ENCODE measurements around the gene COX19.

Gene COX19

DNA sequence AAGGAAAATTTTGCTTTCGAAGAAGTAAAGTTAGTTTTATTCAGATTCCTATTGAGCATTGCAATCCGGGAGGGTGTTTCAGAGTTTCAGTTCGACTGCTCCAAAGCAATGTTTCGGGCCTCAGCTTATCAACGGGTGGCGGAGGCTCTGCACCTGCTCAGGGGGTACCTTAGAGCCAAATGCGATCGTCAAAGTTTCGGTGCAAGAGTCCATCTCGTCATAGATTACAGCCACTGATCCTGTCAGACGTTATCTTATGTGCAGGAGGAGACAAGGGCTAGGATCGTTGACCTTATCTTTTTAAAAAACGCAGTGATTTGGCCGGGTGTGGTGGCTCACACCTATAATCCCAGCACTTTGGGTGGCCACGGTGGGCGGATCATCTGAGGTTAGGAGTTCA lies 3.8 kb upstream of the COX19 start:
- no peak for DNase-seq (ENCODE audit: low read depth in 2 of 2, low spot score in 1 of 2)

DNA sequence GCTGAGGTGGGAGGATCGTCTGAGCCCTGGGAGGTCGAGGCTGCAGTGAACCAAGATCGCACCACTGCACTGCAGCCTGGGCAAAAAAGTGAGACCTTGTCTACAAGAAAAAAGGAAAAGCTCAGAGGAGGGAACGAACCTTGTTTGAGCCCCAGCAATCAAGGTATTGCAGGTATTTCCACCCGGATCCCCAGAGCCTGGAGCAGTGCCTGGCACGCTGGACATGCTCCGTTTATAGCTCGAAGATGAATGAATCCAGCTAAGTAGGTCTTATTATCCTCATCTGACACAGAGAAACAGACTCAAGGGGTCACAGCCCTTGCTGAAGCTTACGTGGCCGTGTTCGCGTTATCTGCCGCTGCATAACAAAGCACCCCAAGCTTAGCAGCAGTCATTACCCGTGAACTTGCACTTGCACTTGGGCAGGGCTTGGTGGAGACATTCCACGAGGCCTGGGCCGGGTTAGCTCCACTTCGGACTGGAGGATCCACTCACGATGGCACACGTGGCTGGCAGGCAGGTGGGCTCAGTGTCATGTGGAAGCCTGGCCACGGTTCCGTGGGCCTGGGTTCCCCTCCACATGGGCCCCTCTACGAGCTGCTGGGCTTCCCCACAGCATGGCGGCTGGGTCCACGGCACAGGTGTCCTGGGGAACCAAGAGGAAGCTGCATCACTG lies 3.2 kb upstream of the COX19 start:
- DNase-seq (ENCODE audit: low read depth in 2 of 2, low spot score in 1 of 2): no peak

DNA sequence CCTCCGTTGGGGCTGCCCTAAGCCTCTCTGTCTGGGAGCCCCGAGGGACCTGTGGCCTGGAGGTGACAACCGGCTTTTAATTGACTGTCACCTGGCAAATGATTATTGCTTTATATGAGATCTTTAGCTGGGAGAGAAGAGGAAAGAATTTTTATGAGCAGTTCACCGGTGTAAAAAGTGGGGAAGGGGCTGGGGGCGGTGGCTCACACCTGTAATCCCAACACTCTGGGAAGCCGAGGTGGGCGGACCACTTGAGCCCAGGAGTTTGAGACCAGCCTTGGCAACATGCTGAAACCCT lies 2.6 kb upstream of the COX19 start:
- no peak for DNase-seq (ENCODE audit: low read depth in 2 of 2, low spot score in 1 of 2)

DNA sequence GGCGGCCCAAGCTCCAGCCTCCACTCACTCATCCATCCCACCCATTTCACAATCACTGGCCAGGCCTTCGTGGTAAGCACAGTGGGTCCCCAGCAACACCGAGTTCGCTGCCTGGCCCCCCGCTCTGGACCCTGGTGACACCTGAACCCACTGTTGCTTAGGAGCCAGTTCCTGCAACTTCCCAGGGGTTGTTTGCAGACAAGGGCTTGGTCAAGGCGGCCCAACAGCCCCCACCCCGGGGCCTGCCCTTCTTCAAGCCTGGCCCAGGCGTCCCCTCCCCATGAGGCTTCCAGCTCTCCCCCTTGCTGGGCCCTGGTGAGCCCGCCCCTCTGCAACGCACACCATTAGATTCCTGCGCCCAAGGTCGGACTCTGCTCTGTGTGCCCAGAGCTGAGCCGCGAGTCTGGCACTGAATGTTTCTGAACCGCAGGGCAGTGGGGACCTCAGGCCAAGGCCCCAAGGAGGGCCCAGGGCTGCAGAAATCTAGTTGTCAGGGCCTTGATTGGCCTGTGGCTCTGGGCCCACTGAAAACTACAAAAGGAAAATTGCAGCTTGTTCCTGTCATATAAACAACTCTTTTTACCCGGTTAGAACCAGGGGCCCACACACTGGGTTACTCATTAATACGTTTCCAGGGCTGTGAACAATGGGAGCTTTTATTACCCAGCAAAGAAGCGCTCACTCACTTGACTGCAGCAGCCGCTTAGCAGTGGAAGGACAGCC lies 2.1 kb upstream of the COX19 start:
- DNase-seq (ENCODE audit: low read depth in 2 of 2, low spot score in 1 of 2): no peak

DNA sequence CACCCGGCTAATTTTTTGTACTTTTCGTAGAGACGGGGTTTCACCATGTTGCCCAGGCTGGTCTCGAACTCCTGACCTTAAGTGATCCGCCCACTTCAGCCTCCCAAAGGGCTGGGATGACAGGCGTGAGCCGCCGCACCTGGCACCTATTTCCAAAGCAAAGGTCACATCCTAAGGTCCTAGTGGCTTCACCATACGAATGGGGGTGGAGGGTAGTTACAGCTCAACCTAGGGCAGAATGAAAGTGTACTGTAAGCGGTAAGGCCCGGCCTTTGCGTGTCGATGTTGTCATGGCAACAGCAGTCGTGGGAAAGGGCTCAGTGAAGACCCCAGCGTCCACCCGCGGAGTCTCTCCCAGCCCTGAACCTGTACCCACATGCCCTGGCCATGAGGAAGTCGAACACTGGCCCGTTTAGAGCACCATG lies 1.6 kb upstream of the COX19 start:
- no peak for DNase-seq (ENCODE audit: low read depth in 2 of 2, low spot score in 1 of 2)

DNA sequence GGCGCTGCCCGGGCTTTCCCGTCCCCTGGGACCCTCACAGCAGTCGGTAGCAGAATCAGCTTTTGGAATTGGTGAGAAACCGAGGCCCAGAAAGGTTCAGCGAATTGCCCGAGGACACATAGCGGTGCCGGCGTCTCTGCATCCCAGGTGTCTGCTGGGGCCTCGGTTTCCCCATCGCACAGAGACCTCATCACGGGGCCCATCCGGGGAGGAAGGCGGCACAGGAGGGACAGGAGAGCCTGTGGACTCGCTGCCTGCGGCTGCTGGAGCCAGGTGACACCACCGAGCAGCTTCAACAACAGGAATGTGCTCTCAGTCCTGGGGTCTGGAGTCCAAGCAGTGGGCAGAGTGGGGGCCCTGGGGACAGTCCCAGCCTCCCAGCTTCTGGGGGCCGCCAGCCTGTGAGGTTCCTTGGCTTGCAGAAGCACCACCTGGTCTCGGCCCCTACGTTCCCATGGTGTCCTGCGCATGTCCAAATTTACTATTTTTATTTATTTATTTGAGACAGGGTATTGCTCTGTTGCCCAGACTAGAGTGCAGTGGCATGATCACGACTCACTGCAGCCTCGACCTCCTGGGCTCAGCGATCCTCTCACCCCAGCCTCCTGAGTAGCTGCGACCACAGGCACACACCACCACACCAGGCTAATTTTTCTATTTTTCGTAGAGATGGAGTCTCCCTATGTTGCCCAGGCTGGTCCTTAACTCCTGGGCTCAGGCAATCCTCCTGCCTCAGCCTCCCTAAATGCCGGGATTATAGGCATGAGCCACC lies 539 bp upstream of the COX19 start:
- DNase-seq (ENCODE audit: low read depth in 2 of 2, low spot score in 1 of 2): no peak

DNA sequence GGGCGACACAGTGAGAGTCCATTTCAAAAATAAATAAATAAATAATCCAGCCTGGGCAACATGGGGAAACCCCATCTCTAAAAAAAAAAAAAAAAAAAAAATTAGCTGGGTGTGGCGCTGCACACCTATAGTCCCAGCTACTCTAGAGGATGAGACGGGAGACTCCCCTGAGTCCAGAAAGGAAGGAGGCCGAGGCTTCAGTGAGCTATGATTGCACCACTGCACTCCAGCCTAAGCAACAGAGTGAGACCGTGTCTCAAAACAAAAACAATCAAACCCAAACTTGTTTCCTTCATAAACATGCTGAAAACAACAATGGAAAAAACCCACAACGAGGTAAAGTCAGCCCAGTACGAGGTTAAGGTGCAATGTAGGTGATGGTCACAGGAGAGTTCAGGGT lies 1.2 kb downstream of the COX19 start:
- no peak for DNase-seq (ENCODE audit: low read depth in 2 of 2, low spot score in 1 of 2)

DNA sequence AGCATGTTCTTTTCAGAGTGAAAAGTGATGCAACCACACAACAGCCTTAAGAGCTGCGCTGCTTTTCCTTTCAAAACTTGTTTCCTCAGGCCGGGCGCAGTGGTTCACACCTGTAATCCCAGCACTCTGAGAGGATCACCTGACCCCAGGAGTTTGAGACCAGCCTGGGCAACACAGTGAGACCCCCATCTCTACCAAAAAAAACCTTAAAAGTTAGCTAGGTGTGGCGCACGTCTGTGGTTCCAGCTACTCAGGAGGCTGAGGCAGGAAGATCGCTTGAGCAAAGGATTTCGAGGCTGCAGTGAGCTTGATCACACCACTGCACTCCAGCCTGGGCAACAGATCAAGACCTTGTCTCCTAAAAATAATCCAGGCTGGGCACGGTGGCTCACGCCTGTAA lies 2.0 kb downstream of the COX19 start:
- DNase-seq (ENCODE audit: low read depth in 2 of 2, low spot score in 1 of 2): no peak

DNA sequence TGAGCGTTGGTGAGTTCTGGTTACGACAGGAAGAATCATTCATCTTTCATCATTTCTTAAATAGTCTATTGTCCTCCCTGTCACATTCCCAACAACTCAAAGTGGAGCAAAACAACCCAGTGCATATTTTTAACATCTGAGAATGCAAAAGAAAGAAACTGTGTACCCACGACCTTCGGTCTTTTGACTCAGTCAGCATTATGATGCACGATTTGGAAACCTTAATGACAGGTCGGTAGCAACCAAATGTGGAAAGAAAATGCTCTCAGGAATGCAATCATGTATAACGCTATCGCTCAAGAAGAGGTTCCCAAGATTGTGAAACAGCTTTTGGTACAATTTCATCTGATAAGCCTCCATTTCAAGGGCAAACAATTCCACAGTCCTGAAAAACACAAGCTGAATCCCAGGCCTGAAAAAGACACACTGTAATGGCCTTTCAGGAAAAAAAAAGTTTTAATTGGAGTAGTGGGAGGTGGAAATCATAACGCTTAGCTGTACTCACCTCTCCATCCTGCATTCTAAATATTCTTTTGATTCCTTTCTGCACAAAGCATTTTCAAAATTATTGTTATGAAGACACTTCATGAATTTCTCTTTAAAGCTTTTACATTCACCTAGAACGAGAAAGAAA lies 2.6 kb downstream of the COX19 start:
- no peak for DNase-seq (ENCODE audit: low read depth in 2 of 2, low spot score in 1 of 2)

DNA sequence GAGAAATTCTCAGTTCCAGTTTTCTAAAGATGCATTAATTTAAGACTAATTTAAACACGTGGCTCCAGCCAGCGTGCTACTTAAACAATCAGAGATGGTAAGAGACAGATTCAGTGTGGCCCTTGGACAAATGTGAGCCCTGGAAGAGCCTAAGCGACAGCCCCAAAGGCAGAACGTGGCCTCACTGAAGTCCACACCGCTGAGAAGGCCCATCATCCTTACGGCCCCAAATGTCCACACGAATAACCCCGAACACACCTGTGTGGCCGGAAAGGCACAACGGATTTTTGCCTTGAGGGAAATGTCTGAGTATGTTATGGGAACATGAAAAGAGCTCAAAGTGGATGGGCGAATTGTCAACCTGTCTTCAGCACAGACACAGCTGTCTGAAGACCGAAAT lies 3.2 kb downstream of the COX19 start:
- no peak for DNase-seq (ENCODE audit: low read depth in 2 of 2, low spot score in 1 of 2)

DNA sequence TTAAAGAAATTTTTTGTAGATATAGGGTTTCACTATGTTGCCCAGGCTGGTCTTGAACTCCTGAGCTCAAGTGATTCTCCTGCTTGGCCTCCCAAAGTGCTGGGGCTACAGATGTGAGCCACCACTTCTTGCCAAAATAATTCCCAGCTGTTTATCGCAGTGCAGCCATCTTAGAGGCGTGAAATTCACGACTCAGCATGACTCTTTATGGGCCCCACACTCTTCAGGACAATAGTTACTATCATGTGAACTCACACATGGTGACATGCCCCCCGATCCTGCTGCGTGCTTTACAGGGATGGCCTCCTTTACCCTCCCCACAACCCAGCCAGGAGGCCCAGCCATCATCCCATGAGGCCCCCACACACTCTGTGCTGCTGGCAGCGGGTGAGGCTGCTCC lies 4.6 kb downstream of the COX19 start:
- no peak for DNase-seq (ENCODE audit: low read depth in 2 of 2, low spot score in 1 of 2)

DNA sequence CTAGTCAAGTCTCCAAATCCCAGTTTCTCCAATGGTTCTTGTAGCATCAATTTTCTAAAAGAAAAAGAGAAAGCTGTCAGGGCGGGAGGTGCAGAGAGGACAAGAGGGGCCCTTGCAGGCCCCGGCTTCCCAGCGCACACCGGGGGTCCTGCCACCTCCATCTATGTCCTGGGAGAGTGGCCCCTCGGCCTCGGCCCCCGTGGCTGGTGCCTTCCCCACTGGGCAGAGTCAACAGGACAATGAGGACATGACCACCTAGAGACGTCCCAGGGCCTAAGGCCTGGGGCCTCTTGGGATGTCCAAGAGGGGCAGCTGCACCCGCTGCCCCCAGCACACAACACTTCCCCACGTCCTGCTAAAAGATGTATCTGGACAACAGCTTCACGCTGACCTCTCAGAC lies 5.9 kb downstream of the COX19 start:
- no peak for DNase-seq (ENCODE audit: low read depth in 2 of 2, low spot score in 1 of 2)

DNA sequence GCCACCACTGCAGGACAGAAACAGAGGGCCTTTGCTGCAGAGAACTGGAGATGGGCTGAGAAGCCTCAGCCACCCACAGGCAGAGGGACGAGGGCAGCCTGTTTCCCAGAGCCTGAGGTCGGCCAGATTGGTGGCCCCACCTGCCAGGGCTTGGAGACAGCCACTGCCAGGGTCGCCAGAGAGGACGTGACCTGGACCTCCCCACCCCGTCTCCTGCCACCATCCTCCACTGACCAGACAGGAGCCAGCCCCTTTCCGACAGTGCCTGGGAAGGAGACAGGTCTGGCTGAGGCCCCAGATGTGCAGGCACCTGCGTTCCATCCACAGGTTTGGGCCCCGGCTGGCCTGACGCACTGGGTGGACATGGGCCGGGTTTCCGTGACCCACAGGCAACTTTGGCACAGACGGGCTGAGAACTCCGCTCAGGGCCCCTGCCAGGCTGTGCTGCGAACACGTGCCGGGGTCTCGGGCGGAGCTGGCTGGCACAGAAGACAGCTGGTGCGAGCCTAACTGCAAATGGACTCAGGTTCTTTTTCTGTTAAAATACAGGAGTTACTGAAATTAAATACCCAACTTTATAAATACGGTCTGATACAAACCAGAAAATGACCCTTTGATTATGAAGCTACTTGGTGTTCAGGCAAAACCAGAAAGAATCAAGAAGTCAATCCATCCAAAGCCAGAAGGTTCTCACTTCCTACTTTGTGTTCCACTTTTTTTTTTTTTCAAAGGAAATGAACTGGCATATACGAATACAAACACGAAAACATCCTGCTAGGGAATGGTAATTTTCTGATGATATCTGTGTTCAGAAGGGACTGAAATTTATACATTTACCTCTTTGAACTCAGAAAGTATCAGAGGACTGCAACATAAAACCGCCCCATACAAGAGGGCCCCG lies 6.9 kb downstream of the COX19 start:
- DNase-seq (ENCODE audit: low read depth in 2 of 2, low spot score in 1 of 2): no peak

DNA sequence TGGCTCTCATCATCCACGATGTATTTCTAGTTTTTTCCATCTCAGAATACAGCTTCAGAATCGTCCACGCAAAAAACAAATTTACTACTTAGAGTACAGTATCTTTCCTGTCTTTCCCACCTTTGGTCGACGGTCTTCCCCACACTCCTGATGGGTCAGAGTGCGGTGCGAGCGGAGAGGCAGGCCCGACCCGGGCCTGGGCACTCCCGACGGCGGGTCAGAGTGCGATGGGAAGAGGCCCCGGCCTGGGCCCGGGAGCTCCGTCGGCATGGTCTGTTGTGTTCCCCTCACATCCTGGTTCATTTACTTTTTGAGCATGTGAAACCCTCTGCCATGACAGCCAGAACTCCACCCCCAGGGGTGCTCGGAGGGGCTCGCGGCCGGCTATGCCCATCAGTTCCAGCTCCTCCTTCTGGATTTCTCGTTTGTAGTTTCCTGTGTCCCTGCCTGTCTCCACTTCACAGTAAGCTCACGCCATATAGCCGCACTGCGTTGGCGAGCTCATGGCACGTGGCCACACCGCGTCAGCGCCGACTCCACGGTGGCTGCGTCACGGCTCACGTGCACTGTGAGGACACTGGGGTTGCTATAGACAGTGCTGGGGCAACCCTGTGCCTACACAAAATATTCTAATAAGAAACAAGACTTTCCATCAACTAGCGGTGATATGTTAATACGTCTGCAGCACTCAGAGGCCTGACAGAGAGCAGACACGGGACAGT lies 7.8 kb downstream of the COX19 start:
- no peak for DNase-seq (ENCODE audit: low read depth in 2 of 2, low spot score in 1 of 2)

DNA sequence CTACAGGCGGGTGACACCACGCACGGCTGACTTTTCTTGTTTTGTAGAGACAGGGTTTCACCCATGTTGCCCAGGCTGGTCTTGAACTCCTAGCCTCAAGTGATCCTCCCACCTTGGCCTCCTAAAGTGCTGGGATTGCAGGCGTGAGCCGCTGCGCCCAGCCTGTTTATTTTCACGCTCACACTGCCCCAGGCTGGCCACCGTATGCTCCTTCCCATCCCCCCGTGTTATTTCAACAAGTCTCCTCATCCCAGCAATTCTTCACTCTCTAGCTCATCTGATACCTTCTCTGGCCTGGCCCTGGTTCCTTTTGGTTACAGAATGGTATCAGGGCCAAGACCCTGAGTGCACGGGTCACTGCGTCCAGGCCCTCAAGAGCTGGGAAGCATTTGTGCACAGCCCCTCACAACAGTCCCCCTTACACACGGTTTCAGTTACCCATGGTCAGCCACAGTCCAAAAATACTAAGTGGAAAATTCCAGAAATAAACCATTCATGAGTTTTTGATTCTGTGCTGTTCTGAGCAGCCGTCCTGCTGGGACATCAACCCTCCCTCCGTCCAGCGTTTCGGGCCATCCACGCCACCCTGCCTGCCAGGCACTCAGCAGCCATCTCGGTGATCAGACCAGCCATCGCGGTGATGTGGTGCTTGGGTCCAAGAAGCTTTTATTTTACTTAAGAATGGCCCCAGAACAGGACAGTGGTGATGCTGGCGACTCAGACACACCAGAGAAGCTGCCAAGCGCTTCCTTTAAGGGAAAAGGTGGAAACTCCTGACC lies 8.9 kb downstream of the COX19 start:
- no peak for DNase-seq (ENCODE audit: low read depth in 2 of 2, low spot score in 1 of 2)

DNA sequence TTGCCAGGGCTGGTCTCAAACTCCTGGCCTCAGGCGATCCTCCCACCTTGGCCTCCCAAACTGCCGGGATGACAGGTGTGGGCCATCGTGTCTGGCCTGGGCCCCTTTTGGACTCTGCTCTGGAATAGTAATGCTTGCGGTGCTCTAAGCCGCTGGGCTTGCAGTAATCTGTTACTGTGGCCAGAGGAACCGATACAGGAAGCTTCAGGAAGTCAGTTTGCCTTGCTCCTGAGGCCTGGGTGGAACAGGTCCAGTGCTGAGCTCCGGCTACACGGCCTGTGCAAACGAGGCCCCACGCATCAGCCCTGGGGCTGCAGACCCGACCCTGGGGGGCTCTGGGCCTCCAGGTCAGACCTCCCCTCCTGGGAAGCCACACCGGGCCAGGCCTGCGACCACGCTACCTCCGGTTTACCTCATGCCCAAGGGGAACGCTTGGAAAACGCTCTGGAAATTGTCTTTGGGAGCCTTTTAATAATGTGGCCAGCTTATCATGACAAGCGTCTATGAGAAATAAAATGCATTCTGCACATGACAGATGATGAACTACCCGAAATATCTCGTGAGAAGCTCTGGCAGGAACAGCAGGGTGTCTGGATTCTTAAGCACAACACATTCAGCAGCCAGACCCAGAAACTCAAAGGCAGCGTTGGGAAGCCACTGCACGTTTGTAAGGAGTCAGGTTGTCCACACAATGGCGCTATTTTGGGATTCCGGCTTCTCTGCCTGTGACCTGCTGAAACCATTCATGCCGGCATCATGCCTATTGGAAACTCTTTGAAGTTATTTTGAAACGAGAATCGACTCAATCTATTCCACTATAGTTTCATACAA lies 10.7 kb downstream of the COX19 start:
- no peak for DNase-seq (ENCODE audit: low read depth in 2 of 2, low spot score in 1 of 2)

DNA sequence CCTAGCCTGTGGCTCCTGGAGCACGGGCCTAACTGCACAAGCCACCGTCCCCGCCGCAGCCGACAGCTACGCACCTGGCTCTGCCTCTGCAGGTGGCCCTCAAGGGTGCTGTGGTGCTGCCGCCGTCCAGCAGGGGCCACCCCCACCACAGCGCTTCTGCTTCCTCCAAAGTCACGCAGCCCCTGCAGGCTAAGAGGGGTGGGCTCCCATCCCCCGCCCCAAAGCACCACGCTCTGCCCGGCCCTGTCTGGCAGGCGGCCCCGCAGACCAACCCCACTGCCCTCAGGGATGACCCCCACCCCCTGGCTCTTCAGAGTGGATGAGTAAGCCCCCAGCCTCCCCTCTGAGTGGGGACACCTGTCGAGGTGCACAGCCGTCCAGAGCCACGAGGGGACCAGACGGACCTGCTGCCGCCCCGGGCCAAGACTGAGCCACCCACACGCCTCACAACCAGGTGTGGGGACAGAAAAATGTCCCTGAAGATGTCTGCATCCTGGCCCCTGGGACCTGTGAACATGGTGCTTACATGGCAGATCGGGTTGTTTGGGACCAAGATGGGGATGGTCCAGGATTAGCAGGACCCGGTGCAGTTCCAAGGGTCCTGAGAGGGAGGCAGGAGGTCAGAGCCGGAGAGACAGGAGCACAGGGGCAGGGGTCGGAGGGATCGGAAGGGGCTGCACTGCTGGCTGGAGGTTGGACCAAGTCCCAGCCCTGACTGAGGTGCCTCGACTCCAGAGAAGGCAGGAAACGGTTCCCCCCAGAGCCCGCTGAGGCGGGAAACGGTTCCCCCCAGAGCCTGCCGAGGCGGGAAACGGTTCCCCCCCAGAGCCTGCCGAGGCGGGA lies 11.9 kb downstream of the COX19 start:
- no peak for DNase-seq (ENCODE audit: low read depth in 2 of 2, low spot score in 1 of 2)

Data from stimulated activated CD8-positive, alpha-beta memory T cell treated with anti-CD3 and anti-CD28 coated beads, Interleukin-4, amount 100 ng/mL, for 4 hours (primary cell).